HG03342 (cell line): ENCODE measurements around the gene SQOR.
"Not testable (repeated sequence)": the region's sequence is repeated elsewhere in the genome, so short reads cannot be mapped to it uniquely, and the experiment has no call there.

Source experiments
- ATAC-seq: cut with Tn5 transposase; IDR thresholded peaks from one replicate; pipeline ENCODE4 v1.9.1; 2021; ENCODE audit warnings: mild to moderate bottlenecking, moderate library complexity; ENCODE audit not compliant: unreplicated experiment

SQOR gene

DNA sequence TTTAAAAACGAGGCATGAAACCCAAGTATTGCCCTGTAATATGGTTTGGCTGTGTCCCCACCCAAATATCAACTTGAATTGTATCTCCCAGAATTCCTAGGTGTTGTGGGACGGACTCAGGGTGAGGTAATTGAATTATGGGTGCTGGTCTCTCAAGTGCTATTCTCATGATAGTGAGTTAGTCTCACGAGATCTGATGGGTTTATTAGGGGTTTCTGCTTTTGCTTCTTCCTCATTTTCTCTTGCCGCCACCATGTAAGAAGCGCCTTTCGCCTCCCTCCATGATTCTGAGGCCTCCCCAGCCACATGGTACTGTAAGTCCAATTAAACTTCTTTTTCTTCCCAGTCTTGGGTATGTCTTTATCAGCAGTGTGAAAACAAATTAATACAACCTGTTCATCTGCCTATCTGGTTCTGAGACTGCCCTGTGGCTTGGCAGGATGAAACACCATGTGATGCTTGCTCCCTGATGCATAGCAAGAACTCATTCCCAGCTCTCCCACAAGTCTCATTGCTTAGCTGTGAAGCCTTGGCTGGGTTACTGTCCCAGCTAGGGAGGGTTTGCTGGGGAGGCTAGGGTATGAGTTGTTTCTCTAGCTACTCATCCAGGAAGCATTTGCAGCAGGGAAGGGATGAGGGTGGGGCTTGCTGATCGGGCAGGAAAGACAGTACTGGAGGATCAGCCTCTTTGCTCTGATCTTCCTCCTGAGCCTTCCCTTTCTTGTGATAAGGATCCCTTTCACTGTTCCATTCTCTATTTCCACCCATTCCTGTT, 3.7 kb upstream of the SQOR start:
- no peak for ATAC-seq

DNA sequence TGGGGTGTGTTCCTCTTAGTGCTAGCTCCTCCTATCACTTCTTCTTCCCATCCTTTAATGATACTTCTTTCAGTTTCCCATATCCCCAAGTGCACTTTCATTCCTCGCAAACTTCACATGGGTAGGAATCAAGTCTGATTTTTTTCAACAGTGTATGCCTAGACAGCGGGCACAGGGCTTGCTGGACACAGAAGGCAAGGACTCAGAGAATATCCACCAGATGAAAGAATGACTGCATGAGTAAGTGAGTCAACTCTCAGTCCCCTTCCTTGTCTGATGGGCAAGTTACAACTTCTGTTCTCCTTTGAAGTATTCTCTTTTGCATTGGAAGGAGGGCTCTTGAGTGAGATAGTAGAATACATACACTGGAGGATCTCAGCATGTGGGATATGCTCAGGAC, 3.1 kb upstream of the SQOR start:
- no peak for ATAC-seq

DNA sequence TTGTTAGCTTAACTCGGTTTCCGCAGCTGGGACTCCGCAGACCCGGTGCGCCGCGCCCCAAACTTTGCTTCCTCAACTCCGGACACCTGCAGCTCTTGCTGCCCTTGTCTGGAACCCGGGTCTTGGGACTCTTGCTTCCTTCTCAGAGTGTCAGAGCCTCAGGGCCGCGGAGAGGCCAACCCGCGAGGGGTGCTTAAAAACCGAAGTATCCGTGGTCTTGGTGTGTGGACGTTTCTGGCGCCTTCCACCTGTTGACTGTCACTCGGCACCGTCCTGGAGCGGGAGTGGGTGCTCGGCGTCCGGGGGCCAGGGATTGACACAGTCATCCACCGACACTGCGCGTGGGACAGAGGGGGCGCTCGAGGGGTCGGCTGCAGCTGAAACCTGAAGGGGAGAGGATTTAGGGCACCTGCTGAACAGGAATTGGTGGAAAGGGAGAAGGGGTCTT, 386 bp downstream of the SQOR start:
- ATAC-seq: peak; percentile 44

DNA sequence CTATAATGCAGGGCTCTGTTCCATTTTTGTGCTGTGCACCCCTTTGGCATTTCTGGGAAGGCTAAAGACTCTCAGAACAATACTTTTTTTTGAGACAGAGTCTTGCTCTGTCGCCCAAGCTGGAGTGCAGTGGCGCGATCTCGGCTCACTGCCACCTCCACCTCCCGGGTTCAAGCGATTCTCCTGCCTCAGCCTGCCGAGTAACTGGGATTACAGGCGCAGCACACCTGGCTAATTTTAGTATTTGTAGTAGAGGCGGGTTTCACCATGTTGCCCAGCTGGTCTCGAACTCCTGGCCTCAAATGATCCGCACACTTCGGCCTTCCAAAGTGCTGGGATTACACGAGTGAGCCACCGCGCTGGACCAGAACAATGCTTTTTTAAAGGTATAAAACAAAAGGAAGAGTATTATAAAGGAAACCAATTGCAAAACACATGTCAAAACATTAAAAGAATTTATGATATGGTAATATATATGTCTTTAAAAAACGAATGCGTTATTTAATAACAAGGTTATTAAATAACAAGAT, 999 bp downstream of the SQOR start:
- ATAC-seq: no peak

DNA sequence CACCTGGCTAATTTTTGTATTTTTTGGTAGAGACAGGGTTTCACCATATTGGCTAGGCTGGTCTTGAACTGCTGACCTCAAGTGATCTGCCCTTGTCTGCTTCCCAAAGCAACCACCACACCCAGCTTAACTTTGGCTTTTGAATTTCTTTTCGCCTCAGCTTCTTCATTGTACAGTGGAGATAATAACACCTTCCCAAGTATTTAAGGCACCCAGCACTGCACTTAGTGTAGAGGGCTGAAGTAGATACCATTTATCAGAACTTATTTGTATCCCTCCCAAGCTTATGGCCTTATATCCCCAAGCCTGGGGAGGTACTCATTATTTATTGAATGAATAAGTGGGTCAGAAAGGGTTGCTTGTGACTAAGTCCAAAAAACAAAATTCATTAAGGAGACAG, 2.3 kb downstream of the SQOR start:
- ATAC-seq: no peak

DNA sequence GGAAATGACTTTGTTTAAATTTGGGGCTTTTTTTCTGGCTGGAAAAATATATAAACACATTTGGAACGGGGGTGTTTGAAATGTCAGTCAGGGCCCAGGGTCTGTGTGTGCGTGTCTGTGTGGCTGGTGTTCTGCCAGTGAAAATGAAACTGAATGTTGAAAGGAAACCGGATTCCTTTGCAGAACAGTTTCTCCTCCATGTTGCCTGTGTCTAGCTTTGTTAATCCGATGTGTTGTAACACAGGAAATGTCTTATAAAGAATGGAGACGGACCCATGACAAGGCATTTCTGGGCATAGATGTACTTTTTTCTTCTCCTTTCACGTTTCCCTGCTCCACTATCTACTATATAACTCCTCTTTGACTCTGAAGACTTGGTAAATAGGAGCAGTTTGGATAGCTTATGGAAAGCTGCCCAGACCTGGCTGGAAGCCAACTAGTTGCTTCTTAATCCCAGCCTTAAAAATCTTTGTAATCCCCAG, 2.8 kb downstream of the SQOR start:
- peak; percentile 67 for ATAC-seq

DNA sequence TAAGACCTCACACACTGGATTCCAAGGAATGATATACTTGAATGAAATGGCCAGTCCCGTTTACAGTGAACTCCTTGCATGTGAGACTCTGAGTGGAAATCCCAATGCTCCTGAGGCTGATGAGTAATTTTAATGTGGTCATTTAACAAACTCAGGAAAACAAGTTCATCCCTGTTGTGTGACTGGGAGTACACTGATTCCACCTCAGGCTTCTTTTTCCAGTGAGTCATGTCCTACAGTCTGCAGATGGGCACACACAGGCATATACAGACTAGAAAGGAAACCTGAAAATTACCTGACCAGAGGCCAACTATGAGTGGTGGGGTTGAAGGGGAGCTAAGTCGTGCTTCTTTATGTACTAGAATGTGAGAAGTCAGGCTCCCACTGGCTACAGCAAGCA, 5.8 kb downstream of the SQOR start:
- no peak for ATAC-seq

DNA sequence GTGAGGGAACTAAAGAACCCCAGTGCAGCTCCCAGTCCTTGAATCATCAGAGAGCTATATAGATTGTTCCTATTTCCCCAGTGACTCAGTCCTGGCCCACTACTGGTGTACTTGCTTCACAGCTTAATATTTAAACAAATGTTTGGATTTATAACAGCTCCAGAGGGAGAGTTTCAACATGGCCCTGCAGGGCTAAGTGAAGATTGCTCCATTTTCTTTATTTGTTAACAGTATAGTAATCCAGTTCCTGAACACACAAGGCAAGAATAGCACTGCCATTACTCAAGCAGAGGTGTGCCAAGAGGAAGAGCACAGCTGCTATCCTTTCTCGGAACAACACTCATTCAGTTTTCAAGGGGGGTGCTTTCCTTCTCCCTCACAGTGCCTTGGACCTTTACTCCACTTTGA, 6.5 kb downstream of the SQOR start:
- no peak for ATAC-seq

DNA sequence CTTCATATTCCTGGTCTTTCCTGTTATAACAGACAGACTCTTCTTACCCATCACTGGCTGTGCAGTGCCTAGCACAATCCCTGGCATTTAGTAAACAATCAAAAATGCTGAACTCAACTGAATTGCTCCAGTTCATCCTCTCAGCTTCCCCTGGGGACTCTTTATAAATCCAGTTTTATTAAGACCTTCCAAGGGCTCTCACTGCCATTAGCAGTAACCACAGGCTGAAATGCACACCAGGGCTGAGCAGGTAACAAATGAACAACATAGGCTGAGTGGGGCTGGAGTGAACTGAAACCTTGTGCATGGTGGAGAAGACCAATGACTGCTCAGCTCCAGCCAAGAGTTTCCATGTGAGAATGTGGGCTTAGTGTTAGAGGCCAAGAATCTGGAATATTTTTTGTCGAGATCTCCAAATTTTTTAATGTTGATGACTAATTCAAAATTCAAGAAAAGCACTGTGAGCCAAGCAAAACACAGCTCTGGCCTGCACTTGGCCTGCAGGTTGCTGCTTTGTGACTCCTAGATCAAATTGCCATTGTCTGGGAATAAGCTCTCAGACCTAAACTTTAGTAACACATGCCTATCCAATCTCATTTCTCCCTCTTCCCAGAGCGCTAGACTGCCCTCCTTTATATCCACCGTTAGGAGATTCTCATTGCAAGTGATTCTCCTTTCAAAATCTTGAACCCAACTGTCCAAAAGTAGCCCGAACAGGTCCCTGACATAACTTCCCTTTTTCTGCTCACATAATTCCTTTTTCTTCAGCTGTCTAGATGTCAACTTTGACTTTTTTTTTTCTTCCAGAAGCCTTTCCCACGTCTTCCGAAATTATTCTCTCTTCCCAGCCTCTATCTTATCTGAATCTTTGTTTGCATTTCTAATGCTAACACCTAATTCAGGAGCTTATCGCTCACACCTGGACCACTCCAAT, 7.4 kb downstream of the SQOR start:
- ATAC-seq: no peak

DNA sequence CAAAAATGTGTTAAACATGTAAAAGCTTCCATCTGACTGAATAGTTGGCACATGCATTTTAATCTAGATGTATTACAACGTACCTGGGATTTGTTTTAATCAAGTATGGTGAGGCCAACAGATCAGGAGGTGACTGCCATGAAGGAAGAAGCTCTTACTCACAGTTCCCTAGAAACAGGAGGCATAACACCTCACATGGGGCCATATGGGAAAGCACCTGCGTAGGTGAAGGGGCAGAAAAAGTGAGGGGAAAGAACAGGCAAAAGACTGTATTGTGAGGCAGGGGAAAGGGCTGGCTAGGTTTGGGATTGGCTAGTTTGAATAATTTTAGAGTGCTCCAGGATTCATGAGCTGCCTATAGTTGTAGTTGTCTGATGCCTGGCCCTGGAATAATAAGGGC, 9.6 kb downstream of the SQOR start:
- no peak for ATAC-seq

DNA sequence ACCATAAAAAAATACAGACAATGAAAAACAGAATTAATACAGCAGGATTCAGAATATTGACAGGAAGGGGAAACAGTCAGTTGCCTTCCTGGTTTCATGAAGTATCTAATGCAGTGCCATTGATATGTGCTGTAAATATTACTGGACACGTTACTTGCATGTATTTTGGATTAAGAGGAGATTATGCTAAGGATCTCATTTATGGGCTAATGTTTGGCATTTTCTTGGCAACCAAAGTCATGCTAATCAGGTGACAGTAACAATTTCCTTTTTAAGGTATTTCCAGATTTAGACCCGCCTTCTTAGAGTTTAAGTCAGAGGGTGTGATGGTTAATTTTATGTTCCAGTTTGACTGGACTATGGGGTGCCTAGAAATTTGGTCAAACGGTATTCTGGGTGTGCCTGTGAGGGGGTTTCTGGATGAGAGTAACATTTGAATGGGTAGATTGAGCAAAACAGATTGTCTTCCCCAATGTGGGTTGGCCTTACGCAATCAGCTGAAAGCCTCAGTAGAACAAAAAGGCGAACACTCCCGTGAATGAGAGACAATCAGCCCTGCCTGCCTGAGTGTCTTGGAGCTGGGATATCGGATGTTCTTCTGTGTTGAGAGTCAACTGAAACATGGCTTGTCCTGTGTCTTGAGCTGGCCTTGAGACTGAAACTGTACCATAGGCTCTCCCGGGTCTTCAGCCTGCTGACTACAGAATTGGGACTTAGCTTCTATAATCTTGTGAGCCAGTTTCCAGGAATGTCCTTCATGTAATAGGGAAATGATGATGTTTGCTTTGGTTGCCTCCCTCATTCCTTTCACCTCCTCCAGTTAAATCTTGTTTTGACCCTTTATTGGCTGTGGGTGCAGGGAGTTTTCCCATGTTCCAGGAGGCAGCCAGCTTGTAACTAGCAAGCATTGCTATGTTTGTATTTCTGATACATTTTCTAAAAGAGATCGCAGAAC, 10.5 kb downstream of the SQOR start:
- ATAC-seq: no peak

DNA sequence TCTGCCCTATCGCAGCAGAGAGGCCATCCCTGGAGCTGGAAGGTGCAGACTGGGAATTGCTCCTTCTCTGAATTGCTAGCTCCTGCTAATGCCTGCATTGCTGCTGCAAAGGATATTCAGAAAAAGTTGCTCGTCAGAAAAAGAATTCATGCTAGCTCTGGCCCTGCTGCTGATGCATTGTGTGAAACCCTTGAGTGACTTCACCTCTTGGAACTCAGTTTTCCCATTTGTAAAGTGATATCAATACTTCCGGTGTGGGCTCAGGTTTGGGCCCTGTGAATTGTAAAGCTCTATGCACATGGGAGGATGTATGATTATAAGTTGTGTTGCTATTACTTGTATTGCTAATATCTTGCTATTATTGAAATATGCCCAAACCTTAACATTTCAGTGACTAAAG, 11.4 kb downstream of the SQOR start:
- ATAC-seq: no peak

DNA sequence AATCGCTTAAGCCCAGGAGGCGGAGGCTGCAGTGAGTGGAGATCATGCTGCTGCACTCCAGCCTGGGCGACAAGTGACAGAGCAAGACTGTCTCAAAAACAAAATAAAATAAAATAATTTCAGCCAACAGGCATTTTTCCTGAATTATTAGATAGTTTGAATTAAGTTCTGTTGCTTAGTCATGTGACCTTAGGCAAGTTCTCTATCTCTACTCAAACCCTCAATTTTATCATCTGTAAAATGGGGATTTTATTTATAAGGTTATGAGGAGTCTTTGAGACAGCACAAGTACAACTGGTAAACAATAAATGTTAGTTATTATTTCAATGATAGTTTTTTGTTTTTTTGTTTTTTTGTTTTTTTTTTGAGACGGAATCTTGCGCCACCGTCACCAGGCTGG, 13.0 kb downstream of the SQOR start:
- ATAC-seq: no peak

DNA sequence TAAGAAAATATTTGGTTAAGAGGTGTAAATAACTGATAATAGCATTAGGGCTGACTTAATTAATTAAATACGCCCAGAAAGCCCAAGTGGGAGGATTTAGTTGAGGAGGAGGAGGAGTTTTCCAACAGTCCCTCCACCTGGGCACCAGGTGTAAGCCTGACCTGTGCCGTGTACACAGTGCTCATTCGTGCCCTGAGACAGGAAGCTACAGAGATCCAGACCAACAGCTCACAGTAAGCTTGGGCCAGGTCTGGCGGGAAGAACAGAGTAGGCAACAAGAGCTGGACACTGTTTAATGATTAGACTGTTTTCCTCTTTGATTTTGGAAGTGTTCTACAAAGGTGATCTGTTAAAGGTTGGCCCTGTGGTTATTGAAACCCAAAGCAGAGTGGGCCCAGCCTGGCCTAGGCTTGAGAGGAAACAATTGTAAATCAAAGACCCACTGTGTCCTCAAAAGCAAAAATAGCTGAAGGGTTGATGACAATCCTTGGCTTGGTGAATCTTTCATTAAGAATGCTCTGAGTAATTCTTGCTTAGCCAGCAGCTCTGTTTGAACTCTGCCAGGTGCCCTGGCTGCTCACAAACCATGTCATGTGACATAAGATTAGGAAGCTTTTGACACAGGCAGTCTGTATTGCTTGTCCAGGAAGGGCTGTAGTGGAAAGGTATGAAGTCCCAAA, 13.8 kb downstream of the SQOR start:
- ATAC-seq: no peak

DNA sequence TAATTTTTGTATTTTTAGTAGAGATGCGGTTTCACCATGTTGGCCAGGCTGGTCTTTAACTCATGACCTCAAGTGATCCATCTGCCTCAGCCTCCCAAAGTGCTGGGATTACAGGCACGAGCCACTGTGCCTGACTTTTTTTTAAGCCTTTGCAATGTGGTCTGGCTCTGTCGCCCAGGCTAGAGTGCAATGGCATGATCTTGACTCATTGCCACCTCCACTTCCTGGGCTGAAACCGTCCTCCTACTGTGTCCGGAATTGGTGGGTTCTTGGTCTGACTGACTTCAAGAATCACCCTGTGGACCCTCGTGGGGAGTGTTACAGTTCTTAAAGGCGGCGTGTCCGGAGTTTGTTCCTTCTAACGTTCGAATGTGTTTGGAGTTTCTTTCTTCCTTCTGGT, 15.2 kb downstream of the SQOR start:
- ATAC-seq: not testable (repeated sequence)

DNA sequence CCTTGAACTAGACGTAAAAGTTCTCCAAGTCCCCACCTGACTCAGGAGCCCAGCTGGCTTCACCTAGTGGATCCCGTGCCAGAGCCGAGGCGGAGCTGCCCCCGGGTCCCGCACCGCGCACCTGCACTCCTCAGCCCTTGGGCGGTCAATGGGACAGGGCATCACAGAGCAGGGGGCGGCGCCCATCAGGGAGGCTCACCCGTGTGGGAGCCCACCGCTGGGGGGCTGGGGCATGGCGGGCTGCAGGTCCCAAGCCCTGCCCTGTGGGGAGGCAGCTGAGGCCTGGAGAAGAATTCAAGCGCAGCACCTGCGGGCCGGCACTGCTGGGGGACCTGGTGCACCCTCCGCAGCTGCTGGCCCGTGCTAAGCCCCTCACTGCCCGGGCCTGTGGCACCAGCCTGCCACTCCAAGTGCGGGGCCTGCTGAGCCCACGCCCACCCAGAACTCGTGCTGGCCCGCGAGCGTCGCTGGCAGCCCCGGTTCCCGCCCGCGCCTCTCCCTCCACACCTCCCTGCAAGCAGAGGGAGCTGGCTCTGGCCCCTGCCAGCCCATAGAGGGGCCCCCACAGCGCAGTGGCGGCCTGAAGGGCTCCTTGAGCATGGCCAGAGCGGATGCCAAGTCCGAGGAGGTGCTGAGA, 16.2 kb downstream of the SQOR start:
- ATAC-seq: no peak

DNA sequence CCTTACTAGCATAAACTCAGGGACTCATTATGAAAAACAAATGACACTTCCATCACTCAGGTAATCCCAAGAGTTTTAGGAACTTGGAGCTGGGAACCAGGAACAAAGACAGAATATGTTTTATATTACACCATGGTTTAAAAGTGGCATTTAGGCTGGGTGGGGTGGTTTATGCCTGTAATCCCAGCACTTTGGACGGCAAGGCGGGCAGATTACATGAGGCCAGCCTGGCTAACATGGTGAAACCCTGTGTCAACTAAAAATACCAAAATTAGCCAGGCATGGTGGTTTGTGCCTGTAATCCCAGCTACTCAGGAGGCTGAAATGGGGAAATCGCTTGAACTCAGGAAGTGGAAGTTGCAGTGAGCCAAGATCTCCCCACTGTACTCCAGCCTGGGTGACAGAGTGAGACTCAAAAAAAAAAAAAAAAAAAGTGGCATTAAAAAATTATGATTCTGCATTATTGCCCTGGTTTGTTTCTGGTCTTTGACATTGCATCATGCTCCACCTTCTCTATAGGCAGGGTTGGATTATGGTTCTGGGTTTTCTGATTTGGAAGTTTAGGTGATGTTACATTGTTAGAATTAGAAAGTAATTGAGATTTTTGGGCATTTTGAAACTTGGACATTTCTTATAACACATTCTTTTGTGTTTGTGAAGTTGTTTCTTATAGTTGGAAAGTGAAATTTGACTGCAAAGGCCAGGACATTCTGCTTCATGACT, 19.0 kb downstream of the SQOR start:
- ATAC-seq: no peak

DNA sequence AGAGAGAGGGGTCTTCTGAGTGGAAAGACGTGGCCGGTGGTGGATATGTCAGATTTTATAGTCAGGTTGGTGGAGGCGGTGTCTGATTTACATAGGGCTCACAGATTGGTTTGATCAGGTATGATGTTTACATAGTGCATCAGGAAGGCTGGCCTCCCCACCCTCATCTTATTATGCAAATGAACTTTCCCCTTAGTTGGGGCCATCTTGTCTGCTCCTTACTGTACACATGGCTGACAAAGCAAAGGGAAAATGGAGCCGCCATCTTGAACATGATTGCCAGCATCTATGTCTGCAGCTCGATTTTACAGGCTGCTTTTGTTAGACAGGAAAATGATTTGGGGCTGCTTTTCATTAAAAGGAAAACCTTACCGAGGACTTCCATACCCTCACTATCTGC, 19.9 kb downstream of the SQOR start:
- no peak for ATAC-seq

DNA sequence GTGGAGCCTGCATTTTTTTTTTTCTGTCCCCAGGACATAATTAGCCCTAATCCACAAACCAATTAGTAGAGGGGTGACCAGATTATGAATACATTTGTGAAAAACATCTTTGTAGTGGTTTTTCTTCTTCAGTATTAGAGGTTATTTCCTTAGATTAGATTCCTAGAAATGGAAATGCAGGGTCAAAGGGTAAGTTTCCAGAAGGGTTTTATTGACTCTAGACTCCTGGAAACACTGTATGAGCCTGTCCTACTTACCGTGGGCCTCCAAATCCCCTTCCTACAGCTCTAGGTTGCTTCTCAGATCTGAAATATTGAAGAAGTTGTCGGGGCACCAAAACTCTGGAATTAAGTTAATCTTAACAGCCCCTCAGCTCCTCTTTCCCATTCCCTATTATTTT, 22.4 kb downstream of the SQOR start:
- no peak for ATAC-seq
